ENCODE measurements around the gene RPLP2.

RPLP2 gene

GRCh38 chr11:854601-855329, 45.0 kb downstream of the RPLP2 start:
- no peak for DNase-seq

- no peak for DNase-seq
Measured at GRCh38 chr11:855330-855674, 45.5 kb downstream of the RPLP2 start.

DNA sequence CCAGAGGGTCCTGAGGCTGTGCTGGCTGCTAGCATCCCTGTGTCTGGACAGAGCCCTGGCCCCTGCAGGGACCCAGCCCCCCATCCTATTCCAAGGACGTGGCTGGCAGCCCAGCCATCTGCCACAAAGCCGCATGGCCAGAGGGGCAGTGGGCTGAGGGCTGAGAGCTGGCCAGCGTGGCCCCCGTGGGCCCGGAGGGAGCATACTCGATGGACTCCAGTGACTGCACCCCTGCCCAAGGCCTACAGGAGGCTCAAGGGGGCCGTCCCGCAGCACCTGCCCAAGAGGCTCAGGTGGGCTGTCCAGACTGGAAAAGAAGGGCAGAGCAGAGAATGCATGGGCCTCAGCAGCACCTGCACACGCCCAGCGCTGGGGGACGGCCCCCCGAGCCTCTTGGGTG, 46.0 kb downstream of the RPLP2 start:
- no peak for DNase-seq

DNA sequence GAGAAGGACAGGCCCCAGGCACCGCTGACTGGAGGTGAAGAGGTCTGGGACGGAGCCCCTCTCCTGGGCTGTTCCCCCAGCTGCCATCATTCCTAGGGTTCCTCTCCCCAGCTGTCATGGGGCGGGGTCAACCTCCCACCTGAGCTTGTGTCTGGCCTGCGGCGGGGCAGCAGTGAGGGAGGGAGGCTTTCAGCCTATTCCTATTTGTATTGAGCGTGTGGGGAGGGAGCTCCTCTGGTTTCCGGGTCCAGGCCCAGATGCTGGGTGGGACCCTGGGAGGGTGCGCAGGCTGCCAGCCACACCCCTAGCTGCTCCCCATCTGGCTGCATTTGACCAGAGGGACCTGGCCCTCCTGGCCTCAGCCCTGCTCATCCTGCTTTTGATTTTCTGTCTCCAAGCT, 46.6 kb downstream of the RPLP2 start:
- DNase-seq, result no peak

DNA sequence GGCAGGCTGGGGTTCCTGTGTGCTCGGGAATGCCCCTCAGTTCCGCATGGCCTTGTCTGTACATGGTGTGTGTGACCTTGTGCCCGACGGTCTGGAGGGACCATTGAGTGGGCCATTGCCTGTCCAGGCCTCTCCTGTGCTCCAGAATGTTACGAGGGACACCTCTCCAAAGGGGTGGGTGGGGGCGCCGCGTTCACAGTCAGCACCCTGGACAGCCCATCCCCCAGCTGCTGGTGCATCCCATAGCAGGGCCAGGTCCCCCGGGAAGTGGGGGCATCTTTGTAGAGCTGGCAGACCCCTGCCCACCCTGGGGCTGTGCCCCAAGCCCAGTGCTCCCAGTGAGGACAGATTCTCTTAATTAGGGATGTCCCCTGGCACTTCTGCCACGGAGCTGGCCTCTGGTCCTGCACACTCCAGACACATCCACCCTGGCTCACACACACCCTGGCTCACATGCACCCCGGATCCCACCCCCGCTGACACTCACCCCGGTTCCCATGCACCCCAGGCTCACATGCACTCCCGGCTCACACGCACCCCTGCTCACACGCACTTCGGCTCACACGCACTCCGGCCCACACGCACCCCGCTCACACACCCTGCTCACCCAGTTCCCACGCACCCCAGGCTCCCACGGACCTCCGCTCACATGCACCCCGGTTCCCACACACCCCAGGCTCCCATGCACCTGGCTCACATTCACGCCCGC, 48.4 kb downstream of the RPLP2 start:
- no peak for DNase-seq

DNA sequence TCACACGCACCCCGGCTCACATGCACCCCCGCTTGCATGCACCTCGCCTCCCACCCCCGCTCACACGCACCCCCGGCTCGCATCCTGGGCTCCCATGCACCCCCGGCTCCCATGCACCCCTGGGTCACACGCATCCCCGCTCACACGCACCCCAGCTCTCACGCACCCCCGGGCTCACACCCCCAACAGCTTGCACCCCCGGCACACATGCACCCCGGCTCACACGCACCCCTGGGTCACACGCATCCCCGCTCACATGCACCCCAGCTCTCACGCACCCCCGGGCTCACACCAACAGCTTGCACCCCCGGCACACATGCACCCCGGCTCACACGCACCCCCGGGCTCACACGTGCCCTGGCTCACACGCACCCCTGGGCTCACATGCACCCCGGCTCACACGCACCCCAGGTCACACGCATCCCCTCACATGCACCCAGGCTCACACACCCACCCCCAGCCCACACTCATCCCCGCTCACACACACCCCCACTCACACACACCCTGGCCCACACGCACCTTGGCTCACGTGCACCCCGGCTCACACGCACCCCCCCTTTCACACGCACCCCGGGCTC, 49.1 kb downstream of the RPLP2 start:
- no peak for DNase-seq

GRCh38 chr11:859394-860131, 49.8 kb downstream of the RPLP2 start:
- DNase-seq, result peak; percentile 44

GRCh38 chr11:860234-861104, 50.7 kb downstream of the RPLP2 start:
- DNase-seq, result no peak

GRCh38 chr11:861105-861479, 51.3 kb downstream of the RPLP2 start:
- DNase-seq, result peak; percentile 31

DNA sequence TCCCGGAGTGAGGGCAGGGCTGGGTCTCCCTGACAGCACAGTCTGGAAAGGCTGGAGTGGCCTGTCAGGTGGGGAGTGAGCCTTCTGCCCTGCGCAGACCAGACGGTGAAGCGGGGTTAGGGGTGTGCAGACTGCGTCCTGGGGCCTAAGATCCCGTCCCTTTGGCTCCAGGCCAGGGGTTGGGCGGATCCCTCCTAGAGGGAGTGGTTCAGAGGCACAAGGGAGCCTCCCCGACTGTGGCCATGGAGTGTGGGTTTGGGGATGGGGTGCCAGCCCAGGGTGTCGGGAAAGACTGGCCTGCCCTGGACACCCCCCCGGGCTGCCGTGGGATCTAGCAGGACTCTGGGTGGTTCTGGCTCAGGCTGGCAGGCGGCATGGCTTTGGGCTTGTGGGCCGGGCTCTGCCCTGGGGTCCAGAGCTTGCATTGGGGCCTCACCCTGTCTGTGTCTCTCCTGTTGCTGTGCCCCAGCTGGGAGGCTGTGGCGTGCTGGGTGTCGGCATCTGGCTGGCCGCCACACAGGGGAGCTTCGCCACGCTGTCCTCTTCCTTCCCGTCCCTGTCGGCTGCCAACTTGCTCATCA, 52.4 kb downstream of the RPLP2 start:
- no peak for DNase-seq
